Measurements from ENCODE around the gene AGO3. TPM values are rescaled to one million over a fixed set of nuclear protein-coding genes. Genes with fewer than 3 reads are reported as not detected.

The AGO3 gene
- total RNA-seq, 1 donor from 2014 or later: 29.2 TPM

DNA sequence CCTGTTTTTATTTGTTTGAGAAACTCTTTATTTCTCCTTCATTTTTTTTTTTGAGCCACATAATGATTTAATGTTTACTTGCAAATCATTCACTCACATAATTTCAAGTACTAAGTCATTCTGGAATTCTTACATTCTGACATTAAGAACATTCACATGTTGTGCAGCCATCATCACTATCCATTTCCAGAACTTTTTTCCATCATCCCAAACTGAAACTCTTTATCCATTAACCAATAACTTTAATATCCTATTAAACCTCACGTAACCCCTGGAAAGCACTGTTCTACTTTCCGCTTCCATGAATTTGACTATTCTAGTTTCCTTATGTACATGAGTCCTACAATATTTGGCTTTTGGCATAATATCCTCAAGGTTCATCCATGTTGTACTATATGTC is 100.5 kb downstream of the AGO3 start:
- DNase-seq (ENCODE audit: low read depth, low spot score): no peak
- H3K9me3 Mint-ChIP-seq: peaks cover 4% of the 10 kb centered on the region
- peaks cover 28% of the 10 kb centered on the region for H3K36me3 Mint-ChIP-seq (ENCODE audit: low read depth)
- TF ChIP-seq, protein P1, sequence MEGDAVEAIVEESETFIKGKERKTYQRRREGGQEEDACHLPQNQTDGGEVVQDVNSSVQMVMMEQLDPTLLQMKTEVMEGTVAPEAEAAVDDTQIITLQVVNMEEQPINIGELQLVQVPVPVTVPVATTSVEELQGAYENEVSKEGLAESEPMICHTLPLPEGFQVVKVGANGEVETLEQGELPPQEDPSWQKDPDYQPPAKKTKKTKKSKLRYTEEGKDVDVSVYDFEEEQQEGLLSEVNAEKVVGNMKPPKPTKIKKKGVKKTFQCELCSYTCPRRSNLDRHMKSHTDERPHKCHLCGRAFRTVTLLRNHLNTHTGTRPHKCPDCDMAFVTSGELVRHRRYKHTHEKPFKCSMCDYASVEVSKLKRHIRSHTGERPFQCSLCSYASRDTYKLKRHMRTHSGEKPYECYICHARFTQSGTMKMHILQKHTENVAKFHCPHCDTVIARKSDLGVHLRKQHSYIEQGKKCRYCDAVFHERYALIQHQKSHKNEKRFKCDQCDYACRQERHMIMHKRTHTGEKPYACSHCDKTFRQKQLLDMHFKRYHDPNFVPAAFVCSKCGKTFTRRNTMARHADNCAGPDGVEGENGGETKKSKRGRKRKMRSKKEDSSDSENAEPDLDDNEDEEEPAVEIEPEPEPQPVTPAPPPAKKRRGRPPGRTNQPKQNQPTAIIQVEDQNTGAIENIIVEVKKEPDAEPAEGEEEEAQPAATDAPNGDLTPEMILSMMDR (conservative IDR thresholded peaks at IDR 0.05): no peak
- no peaks in the 10 kb centered on the region for H3K4me1 Mint-ChIP-seq
- H3K27ac Mint-ChIP-seq (ENCODE audit: unreplicated experiment): no peak overlapping the region
- no peak overlapping the region for H3K4me3 Mint-ChIP-seq
- no peaks in the 10 kb centered on the region for H3K27me3 Mint-ChIP-seq (ENCODE audit: low read depth)

DNA sequence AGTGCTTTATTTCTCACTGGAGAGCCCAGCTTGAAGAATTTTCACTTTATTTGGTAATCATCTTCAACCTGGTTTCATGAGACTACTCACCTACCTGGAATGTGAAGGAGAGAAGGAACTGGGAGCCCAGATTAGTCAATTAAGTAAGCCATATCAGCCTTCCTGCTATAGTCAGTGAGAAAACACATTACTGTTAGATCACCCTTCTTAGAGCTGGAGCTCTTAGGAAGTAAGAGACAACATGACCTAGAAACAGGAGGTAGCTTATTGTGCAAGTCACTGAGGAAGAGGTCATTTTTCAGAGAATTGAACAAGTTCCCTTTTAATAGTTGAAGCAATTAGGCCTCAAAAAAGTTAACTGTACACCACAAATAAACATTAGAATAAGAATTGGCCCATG is 103.8 kb downstream of the AGO3 start:
- no peaks in the 10 kb centered on the region for H3K4me1 Mint-ChIP-seq
- H3K9me3 Mint-ChIP-seq: no peaks in the 10 kb centered on the region
- no peak overlapping the region for H3K4me3 Mint-ChIP-seq
- no peak for DNase-seq (ENCODE audit: low read depth, low spot score)
- no peak overlapping the region for H3K27ac Mint-ChIP-seq (ENCODE audit: unreplicated experiment)
- TF ChIP-seq, protein P1 (conservative IDR thresholded peaks at IDR 0.05): no peak
- peaks cover 17% of the 10 kb centered on the region for H3K36me3 Mint-ChIP-seq (ENCODE audit: low read depth)
- H3K27me3 Mint-ChIP-seq (ENCODE audit: low read depth): no peaks in the 10 kb centered on the region

DNA sequence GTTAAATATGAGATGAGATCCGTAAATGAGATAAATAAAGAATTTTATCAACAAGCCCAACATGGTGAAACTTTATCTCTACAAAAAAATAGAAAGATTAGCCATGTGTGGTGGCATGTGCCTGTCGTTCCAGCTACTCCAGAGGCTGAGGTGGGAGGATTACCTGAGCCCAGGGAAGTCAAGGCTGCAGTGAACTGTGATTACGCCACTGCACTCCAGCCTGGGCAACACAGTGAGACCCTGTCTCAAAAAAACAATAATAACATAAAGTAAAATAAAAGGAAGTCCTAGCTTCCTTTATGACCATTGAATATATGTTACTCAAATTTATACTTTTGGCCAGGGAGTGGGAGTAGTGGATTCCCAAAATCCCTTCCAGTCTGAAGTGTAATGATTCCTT is 104.2 kb downstream of the AGO3 start:
- Mint-ChIP-seq H3K27ac (ENCODE audit: unreplicated experiment) (no peak overlapping the region), H3K4me3 (no peak overlapping the region), H3K9me3 (no peaks in the 10 kb centered on the region), H3K27me3 (ENCODE audit: low read depth) (no peaks in the 10 kb centered on the region), H3K4me1 (no peaks in the 10 kb centered on the region), H3K36me3 (ENCODE audit: low read depth) (peaks cover 17% of the 10 kb centered on the region)
- TF ChIP-seq, protein P1 (conservative IDR thresholded peaks at IDR 0.05): no peak
- no peak for DNase-seq (ENCODE audit: low read depth, low spot score)

DNA sequence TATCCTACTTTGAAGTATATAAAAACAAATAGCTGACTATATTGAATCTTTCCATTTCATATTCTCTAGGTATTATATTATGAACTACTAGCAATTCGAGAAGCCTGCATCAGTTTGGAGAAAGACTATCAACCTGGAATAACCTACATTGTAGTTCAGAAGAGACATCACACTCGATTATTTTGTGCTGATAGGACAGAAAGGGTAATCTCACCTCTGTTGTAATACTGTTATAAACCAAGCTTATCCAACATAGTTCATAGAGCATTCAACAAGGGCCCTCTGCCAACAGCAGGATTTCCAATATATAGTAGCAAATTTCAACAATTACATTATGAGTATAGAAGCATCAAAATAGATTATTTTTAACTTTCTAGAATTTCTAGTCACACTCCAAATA is 109.3 kb downstream of the AGO3 start:
- H3K27ac Mint-ChIP-seq (ENCODE audit: unreplicated experiment): no peak overlapping the region
- no peak overlapping the region for H3K4me3 Mint-ChIP-seq
- no peaks in the 10 kb centered on the region for H3K27me3 Mint-ChIP-seq (ENCODE audit: low read depth)
- DNase-seq (ENCODE audit: low read depth, low spot score): no peak
- H3K36me3 Mint-ChIP-seq (ENCODE audit: low read depth): peaks cover 9% of the 10 kb centered on the region
- H3K9me3 Mint-ChIP-seq: no peaks in the 10 kb centered on the region
- no peaks in the 10 kb centered on the region for H3K4me1 Mint-ChIP-seq
- TF ChIP-seq, protein P1 (conservative IDR thresholded peaks at IDR 0.05): no peak

DNA sequence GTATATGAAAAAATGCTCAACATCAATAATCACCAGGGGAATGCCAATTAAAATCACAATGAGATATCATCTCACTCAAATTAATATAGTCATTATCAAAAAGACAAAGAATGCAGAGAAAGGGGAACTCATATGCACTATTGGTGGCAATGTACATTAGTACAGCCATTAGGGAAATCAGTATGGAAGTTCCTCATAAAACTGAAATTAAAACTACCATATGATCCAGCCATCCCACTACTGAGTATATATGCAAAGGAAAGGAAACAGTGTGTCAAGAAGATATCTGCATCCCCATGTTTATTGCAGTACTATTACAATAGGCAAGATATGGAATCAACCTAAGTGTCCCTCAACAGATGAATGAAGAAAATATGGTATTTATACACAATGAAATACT is 120.9 kb downstream of the AGO3 start:
- Mint-ChIP-seq H3K9me3 (peaks cover 3% of the 10 kb centered on the region), H3K4me1 (no peaks in the 10 kb centered on the region), H3K36me3 (ENCODE audit: low read depth) (peaks cover 21% of the 10 kb centered on the region), H3K27me3 (ENCODE audit: low read depth) (no peaks in the 10 kb centered on the region), H3K27ac (ENCODE audit: unreplicated experiment) (no peak overlapping the region), H3K4me3 (no peak overlapping the region)
- no peak for DNase-seq (ENCODE audit: low read depth, low spot score)
- TF ChIP-seq, protein P1 (conservative IDR thresholded peaks at IDR 0.05): no peak

DNA sequence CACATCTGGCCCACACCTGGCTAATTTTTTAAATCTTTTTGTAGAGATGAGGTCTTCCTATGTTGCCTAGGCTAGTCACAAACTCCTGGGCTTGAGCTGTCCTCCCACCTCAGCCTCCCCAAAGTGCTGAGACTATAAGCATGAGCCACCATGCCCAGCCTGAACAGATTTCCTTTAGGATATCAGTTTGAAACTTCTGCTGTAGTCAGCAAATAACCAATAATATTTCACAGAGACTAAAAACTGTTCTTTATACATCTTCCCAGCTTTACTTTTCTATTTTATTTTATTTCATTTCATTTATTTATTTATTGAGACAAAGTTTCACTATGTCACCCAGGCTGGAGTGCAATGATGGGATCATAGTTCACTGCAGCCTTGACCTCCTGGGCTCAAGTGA is 123.1 kb downstream of the AGO3 start:
- TF ChIP-seq, protein P1 (conservative IDR thresholded peaks at IDR 0.05): no peak
- Mint-ChIP-seq H3K9me3 (no peaks in the 10 kb centered on the region), H3K27me3 (ENCODE audit: low read depth) (no peaks in the 10 kb centered on the region), H3K36me3 (ENCODE audit: low read depth) (peaks cover under 1% of the 10 kb centered on the region), H3K4me1 (no peaks in the 10 kb centered on the region), H3K27ac (ENCODE audit: unreplicated experiment) (no peak overlapping the region), H3K4me3 (no peak overlapping the region)
- no peak for DNase-seq (ENCODE audit: low read depth, low spot score)
